DOHH2 (cell line): Measurements from ENCODE around the gene TMEM167A.

Experiments
- EZH2phosphoT487 ChIP-seq: fragments of 200-600 bp; sonication (generic); IDR thresholded peaks from 2 replicates; pipeline ENCODE4 v1.6.1; 2017; ENCODE audit warnings: borderline replicate concordance, mild to moderate bottlenecking, antibody characterized with exemption, low read length, moderate library complexity, mixed read lengths
- TF ChIP-seq, protein P1 (sequence below): fragments of 200-600 bp; sonication (generic); IDR thresholded peaks from one replicate; pipeline ENCODE4 v1.5.1; 2014; ENCODE audit warnings: antibody characterized with exemption, mild to moderate bottlenecking, low read depth, low read length; ENCODE audit not compliant: poor library complexity, severe bottlenecking

GRCh38 chr5:83109380-83109779 lies 32.2 kb upstream of the TMEM167A start:
- TF ChIP-seq EZH2phosphoT487: no peak
- TF ChIP-seq, protein P1, sequence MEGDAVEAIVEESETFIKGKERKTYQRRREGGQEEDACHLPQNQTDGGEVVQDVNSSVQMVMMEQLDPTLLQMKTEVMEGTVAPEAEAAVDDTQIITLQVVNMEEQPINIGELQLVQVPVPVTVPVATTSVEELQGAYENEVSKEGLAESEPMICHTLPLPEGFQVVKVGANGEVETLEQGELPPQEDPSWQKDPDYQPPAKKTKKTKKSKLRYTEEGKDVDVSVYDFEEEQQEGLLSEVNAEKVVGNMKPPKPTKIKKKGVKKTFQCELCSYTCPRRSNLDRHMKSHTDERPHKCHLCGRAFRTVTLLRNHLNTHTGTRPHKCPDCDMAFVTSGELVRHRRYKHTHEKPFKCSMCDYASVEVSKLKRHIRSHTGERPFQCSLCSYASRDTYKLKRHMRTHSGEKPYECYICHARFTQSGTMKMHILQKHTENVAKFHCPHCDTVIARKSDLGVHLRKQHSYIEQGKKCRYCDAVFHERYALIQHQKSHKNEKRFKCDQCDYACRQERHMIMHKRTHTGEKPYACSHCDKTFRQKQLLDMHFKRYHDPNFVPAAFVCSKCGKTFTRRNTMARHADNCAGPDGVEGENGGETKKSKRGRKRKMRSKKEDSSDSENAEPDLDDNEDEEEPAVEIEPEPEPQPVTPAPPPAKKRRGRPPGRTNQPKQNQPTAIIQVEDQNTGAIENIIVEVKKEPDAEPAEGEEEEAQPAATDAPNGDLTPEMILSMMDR: no peak
